GM19468 (cell line): Measurements from ENCODE around the gene DUSP6.

Experiments used
- ATAC-seq: cut with Tn5 transposase; IDR thresholded peaks from one replicate; pipeline ENCODE4 v1.9.1; 2021; ENCODE audit warnings: mild to moderate bottlenecking, moderate library complexity, moderate number of reproducible peaks; ENCODE audit not compliant: unreplicated experiment; ENCODE audit errors: extremely low read depth

Gene DUSP6

GRCh38 chr12:89306827-89307473 lies 45.4 kb downstream of the DUSP6 start:
- ATAC-seq = no peak

- ATAC-seq = no peak
Measured at GRCh38 chr12:89305373-89305772, 46.9 kb downstream of the DUSP6 start.

GRCh38 chr12:89299931-89300330 lies 52.4 kb downstream of the DUSP6 start:
- no peak for ATAC-seq

- ATAC-seq = no peak
Measured at GRCh38 chr12:89299417-89299816, 52.9 kb downstream of the DUSP6 start.
